ENCODE results near the gene PLCB2.

Gene PLCB2

GRCh38 chr15:40327457-40327856 is 19.7 kb upstream of the PLCB2 start:
- DNase-seq (ENCODE audit: low spot score), result no peak

- DNase-seq (ENCODE audit: low spot score), result no peak
Measured at GRCh38 chr15:40325700-40326099, 18.0 kb upstream of the PLCB2 start.

DNA sequence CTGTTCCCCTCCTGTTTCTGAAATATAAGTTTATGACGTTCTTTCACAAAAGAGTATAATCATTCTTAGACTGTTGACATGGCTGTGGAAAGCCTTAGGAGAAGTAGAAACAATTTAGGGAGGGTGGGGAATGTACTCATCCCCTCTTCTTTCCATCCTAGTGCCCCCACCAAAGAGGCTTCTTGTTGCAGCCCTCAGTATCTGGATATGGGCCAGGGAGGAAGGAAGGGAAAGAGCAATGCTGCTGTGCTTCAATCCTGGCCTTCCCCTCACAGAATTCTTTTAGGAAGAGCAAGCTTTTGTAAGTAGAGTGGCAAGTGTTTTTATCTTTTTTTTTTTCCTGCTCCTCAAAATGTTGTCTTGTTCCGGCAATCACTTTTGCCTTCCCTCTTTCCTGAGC is 17.5 kb upstream of the PLCB2 start:
- no peak for DNase-seq (ENCODE audit: low spot score)

DNA sequence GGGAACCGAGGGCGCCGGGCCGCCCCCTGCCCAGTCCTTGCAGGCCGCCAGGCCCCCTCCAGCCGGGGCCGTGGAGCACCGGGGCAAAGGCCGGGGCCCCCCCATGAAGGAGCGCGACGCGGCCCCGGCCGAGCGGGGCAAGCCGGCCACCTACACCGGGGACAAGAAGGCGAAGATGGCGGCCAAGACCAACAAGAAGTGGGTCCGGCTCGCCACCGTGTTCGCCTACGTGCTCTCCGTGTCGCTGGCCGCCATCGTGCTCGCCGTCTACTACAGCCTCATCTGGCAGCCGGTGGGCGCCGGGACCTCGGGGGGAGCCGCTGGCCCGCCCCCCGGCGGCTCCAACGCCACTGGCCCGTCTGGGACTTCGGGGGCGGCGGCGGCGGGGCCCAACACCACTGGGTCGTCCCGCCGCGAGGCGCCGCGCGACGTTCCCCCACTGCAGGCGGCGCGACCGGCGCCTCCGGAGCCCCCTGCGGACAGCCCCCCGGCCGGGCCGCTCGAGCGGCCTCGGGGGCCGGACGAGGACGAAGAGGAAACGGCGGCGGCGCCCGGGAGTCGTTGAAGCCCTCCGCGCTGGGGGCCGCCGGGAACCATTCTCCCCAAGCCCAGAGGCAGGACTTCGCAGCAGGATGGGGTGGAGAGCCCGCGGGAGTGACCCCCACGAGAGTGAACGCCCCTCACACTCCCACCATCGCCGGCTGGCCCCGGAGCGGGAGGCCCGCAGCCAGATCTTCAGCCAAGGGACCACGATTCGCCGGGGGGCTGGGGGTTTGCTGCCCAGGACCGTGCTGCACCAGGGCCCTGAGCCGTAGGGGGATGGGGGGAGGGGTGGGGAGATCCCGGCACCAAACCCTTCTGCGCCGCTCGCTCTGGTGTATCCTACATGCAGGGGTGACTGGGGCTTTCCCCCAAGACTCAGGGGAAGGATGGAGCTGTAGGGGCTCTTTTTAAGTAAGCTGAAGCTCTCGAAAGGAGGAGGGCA is 16.5 kb upstream of the PLCB2 start:
- DNase-seq (ENCODE audit: low spot score), result no peak

- DNase-seq (ENCODE audit: low spot score), result peak; percentile 93
Measured at GRCh38 chr15:40323239-40323952, 15.7 kb upstream of the PLCB2 start, which contains the start of gene INAFM2. Gene INAFM2, plus strand, starts transcription at chr15:40323692. Its CDS starts 364 bp downstream, at chr15:40324056.

DNA sequence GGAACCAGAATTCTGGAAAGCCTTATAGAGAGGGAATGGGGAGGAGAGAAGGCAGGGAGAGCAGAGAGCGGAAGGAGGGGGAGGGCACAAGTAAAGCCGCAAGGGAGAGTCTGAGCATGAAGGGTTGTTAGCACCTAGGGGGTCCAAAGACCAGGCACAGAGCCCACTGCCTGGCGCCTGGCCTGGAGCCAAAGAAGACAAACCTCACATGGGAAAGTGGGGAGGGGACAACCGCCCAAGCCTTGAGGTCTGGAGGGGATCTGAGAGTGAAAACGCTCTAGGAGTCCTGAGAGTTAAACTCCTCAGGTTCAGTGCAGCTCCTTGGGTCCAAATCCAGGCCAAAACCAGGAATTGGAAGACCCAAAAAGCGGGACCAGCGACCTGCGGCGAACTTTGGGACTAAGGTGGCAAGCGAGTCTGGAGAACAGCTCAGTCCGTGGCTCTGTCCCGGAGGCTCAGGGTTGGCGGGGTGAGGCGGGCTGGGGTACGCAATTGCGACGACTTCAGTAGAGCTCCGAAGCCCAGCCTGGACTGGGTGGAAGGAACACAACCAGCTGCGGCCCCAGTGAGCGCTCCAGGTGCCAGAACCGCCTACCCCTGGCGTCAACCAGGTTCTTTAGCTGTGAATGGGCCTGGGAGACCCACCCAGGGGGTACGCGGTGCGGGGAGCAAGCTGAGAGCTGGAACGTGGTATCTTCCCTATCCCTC is 14.9 kb upstream of the PLCB2 start:
- no peak for DNase-seq (ENCODE audit: low spot score)

DNA sequence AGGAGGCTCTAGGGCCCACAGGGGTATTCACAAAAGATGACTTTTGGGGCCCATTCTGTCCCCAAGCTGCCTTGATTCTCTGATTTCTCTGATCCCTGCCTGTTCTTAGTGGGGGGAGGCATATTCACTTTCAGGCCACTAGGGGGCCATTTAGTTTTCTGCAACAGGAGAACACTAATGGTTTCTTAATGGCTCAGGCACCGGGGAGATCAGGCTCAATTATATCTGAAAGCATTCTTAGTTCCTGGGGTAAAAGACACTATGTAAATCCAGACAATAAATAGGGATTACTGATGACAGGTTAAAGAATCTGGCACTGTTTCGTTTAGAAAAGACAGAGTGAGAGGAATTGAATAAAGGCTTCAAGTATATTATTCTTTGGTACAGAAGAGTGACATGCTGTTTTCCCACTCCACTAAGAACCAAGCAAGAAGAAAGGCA is 13.2 kb upstream of the PLCB2 start:
- DNase-seq (ENCODE audit: low spot score), result no peak

GRCh38 chr15:40320409-40320808 is 12.7 kb upstream of the PLCB2 start:
- DNase-seq (ENCODE audit: low spot score), result no peak

- DNase-seq (ENCODE audit: low spot score), result no peak
Measured at GRCh38 chr15:40317580-40317979, 9.8 kb upstream of the PLCB2 start.

- no peak for DNase-seq (ENCODE audit: low spot score)
Measured at GRCh38 chr15:40316931-40317330, 9.2 kb upstream of the PLCB2 start.

DNA sequence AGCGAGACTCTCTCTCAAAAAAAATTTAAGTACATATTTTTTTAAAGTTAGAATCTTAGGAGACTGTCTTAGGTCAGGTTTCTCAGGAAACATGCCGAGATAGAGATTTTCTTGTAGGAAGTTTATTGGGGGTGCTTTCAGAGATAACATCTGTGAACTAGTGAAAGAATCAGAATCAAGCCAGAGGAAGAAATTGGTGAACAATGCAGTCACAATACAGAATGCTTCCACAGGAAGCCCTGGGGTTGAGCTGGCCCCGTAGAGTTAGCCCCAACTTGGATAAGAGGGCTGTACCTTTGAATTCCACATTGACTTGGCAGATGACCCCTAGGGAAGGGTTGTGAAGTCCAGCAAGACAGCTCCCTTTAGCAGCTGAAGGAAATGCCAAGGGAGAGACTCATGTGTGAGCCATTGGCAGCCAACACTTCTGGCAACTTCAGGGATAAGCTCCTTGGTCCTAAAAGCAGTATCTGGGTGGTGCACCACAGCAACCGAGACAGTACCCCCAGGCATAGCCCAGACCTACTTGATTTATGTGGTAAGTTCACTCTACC is 7.1 kb upstream of the PLCB2 start:
- DNase-seq (ENCODE audit: low spot score), result no peak

GRCh38 chr15:40313531-40314398 is 6.0 kb upstream of the PLCB2 start:
- no peak for DNase-seq (ENCODE audit: low spot score)

DNA sequence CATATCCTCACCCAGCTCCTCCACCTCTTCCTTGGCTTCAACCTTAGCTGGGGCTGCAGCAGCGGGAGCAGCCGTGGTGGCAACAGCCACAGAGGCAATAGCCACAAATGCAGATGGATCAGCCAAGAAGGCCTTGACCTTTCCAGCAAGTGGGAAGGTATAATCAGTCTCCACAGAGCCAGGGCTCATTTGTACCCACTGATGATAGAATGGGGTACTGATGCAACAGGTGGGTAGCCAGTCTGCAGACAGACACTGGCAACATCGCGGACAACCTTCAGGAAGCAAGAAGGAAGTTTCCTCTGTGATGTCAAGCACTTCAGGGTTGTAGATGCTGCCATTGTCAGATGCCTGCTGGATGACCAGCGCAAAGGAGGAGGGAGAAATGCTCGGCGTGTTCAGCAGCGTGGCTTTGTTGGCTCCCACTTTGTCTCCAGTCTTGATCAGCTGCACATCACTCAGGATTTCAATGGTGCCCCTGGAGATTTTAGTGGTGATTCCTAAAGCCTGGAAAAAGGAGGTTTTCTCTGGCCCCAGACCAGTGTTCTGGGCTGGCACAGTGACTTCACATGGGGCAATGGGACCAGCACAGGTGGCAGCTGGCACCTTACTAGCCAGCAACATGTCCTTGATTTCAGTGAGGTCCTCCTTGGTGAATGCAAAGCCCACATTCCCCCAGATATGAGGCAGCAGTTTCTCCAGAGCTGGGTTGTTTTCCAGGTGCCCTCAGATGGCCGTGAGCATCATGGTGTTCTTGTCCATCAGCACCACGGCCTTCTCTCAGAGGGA is 4.8 kb upstream of the PLCB2 start:
- no peak for DNase-seq (ENCODE audit: low spot score)

DNA sequence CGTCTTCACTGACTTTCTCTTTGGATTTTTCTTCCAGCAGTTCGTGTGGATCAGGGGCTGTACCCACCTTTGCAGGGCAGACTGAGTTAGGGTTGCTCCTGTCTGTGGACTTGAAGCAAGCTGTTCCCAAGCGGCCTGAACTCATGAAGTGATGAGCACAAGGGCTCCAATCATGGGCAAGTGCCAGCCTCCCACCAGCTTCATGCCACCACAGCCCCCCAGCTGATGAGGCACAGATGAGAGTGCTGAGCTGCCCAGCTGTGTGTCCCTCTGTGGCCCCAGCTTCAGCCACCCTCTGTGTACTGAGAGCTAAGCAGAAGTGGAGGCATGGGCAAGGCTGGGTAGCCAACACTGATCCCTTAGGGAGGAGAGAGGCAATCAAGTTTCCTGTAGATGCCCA is 3.3 kb upstream of the PLCB2 start:
- DNase-seq (ENCODE audit: low spot score), result no peak

- no peak for DNase-seq (ENCODE audit: low spot score)
Measured at GRCh38 chr15:40310001-40310959, 2.5 kb upstream of the PLCB2 start.

DNA sequence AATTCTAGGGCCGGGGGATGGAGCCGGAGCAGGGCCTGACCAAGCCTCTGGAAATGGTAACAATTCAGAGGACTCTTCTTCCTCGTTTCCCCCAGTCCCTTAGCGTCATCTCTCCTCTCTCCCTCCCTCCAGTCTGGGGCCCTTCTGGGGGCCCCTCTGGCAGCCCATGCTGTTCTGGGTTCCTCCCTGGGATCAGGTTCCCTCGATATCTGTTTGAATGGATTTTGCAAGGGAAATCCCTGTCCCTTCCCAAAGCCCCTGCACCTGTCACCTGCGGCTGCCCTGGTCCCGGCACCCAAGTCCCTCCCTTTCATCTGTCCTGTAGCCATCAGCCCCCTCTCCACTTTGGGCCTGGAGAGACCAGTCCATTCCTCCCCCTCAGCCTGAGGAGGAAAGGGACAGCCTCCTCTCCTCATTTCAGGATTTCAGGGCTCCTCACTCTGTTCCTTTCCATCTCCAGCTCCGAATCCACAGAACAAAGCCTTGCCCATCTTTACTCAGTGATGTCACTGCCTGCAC is 1.7 kb upstream of the PLCB2 start:
- DNase-seq (ENCODE audit: low spot score), result no peak

- no peak for DNase-seq (ENCODE audit: low spot score)
Measured at GRCh38 chr15:40306908-40307307, 827 bp downstream of the PLCB2 start.

- no peak for DNase-seq (ENCODE audit: low spot score)
Measured at GRCh38 chr15:40306371-40306770, 1.4 kb downstream of the PLCB2 start.

DNA sequence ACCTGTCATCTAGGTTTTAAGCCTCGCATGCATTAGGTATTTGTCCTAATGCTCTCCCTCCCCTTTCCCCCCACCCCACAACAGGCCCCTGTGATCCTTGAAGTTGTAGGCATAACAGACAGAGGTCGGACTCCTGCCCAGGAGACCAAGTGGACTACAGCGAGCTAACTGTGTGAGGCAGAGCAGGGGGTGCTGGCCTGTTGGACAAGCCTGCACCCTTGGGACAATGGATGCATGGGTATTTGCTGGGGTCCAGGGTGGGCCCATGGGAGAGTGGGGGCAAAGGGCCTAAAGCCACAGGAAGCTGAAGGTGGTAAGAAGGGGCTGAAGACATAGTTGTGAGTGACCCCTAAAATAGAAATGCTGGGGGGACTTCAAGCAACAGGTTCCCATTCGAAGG is 2.5 kb downstream of the PLCB2 start:
- DNase-seq (ENCODE audit: low spot score), result no peak
